ENCODE measurements around the gene CYP3A7. TPM values are rescaled to one million over a fixed set of nuclear protein-coding genes. Genes with fewer than 3 reads are reported as not detected.

CYP3A7 gene
- total RNA-seq, 2 experiments from 2014 or later: not detected

GRCh38 chr7:99674995-99675742, 59.8 kb downstream of the CYP3A7 start:
- CTCF ChIA-PET: interaction anchor here (1.1 kb wide), 1 partner anchor 33 kb away, joined by 6 read pairs; no protein-coding TSS in a partner anchor
- POLR2A ChIA-PET: interaction anchor here (0.8 to 1.2 kb wide), 2 partner anchors 23 to 26 kb away, joined by 3 read pairs; no protein-coding TSS in a partner anchor
- TF ChIP-seq CTCF (IDR thresholded peaks at IDR 0.05): no peak
- Mint-ChIP-seq H3K4me3 (peak overlapping the region; percentile 3), H3K4me1 (ENCODE audit: low read depth) (peaks cover 24% of the 10 kb centered on the region), H3K27ac (peak overlapping the region; percentile 56), H3K27me3 (no peaks in the 10 kb centered on the region), H3K36me3 (ENCODE audit: low read depth) (peaks cover 3% of the 10 kb centered on the region), H3K9me3 (no peaks in the 10 kb centered on the region)
- intact Hi-C loops (cut with micrococcal nuclease): no loop called here
- ATAC-seq: no peak
- DNase-seq: no peak

DNA sequence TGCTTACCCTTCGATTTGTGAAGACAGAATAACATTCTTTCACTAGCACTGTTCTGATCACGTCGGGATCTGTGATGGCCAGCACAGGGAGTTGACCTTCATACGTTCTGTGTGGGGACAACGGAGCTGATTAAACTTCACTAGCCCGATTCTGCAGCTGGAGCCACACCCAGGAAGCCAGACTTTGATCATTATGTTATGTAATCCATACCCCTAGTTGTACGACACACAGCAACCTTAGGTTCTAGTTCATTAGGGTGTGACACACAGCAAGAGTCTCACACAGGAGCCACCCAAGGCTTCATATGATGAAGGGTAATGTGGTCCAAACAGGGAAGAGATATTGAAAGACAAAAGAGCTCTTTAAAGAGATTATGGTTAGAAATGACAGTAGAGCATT, 62.4 kb downstream of the CYP3A7 start:
- intact Hi-C loops (cut with micrococcal nuclease): no loop called here
- ATAC-seq: no peak

GRCh38 chr7:99669782-99670181, 65.2 kb downstream of the CYP3A7 start:
- intact Hi-C loops (cut with micrococcal nuclease): no loop called here
- no peaks in the 10 kb centered on the region for H3K27me3 Mint-ChIP-seq
- ChIA-PET POLR2A (no interaction called here), CTCF (interaction anchor here (0.9 kb wide), 1 partner anchor 144 kb away, joined by 3 read pairs; no protein-coding TSS in a partner anchor)
- H3K27ac Mint-ChIP-seq: no peak overlapping the region
- H3K4me3 Mint-ChIP-seq: no peak overlapping the region
- DNase-seq (no peak), ATAC-seq (no peak)
- peaks cover 12% of the 10 kb centered on the region for H3K36me3 Mint-ChIP-seq (ENCODE audit: low read depth)
- peaks cover 28% of the 10 kb centered on the region for H3K4me1 Mint-ChIP-seq (ENCODE audit: low read depth)
- no peaks in the 10 kb centered on the region for H3K9me3 Mint-ChIP-seq
- no peak for TF ChIP-seq CTCF (IDR thresholded peaks at IDR 0.05)

More for the DNA sequence above, 62.4 kb downstream of the CYP3A7 start:
- H3K36me3 Mint-ChIP-seq (ENCODE audit: low read depth): peaks cover 5% of the 10 kb centered on the region
- no peak overlapping the region for H3K4me3 Mint-ChIP-seq
- no peak overlapping the region for H3K27ac Mint-ChIP-seq
- no peaks in the 10 kb centered on the region for H3K9me3 Mint-ChIP-seq
- ChIA-PET CTCF (no interaction called here), POLR2A (no interaction called here)
- H3K4me1 Mint-ChIP-seq (ENCODE audit: low read depth): peaks cover 24% of the 10 kb centered on the region
- no peaks in the 10 kb centered on the region for H3K27me3 Mint-ChIP-seq
- no peak for DNase-seq
- no peak for TF ChIP-seq CTCF (IDR thresholded peaks at IDR 0.05)

DNA sequence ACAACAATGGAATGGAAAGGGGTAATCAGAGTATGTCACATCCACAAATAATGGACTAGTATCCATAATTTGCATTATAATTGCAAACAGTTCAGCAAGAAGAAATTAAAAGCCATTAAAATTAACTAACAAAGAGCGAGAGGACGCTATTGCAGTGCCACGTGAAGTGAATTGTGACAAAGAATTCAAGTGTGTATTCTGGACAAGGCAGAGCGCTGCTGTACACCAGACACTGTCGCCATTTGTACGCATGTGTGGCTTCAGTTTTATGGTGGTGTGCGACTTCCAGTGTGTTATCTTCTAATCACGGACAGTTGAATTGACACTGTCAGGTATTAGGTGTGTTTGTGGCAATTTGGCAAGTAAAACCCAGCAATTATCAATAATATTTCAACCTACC, 66.5 kb downstream of the CYP3A7 start:
- H3K27ac Mint-ChIP-seq: no peak overlapping the region

More for the DNA sequence above, 66.5 kb downstream of the CYP3A7 start:
- DNase-seq (no peak), ATAC-seq (no peak)
- no peak for TF ChIP-seq CTCF (IDR thresholded peaks at IDR 0.05)
- ChIA-PET CTCF (no interaction called here), POLR2A (interaction anchor here (0.5 kb wide), 1 partner anchor 220 kb away, joined by 3 read pairs; no protein-coding TSS in a partner anchor)
- peaks cover 16% of the 10 kb centered on the region for H3K4me1 Mint-ChIP-seq (ENCODE audit: low read depth)
- H3K9me3 Mint-ChIP-seq: peaks cover 2% of the 10 kb centered on the region
- no peaks in the 10 kb centered on the region for H3K27me3 Mint-ChIP-seq
- intact Hi-C loops (cut with micrococcal nuclease): no loop called here
- peaks cover 21% of the 10 kb centered on the region for H3K36me3 Mint-ChIP-seq (ENCODE audit: low read depth)
- H3K4me3 Mint-ChIP-seq: no peak overlapping the region
